ES-I3 (cell line): Measurements from ENCODE around the gene SMC5.
A peak's percentile ranks its signal among the peaks of the same experiment; 100 is the strongest.

Experiments used
- H3K36me3 ChIP-seq: 2 replicates; pipeline ENCODE4 v1.6.1; 2013; ENCODE audit warnings: mild to moderate bottlenecking, low read length, control low read depth, moderate library complexity; ENCODE audit not compliant: insufficient read depth
- H3K4me1 ChIP-seq: 2 replicates; pipeline ENCODE4 v1.6.1; 2013; ENCODE audit warnings: mild to moderate bottlenecking, control low read depth, low read length; ENCODE audit not compliant: insufficient read depth
- H3K9ac ChIP-seq: 2 replicates; pipeline ENCODE4 v1.6.1; 2013; ENCODE audit warnings: low read depth, mild to moderate bottlenecking, low read length, moderate library complexity
- H3K9me3 ChIP-seq: 2 replicates; pipeline ENCODE4 v1.6.1; 2013; ENCODE audit warnings: mild to moderate bottlenecking, low read length, moderate library complexity; ENCODE audit not compliant: control insufficient read depth, insufficient read depth

Gene SMC5

GRCh38 chr9:70257502-70257901 is 1.3 kb upstream of the SMC5 start:
- H3K36me3 ChIP-seq: no peaks in the 10 kb centered on the region; the same call in 1 of the 2 replicates
- H3K9ac ChIP-seq: peak overlapping the region; percentile 83; the same call in 1 of the 2 replicates
- H3K9me3 ChIP-seq: no peaks in the 10 kb centered on the region
- H3K4me1 ChIP-seq: peaks cover 20% of the 10 kb centered on the region

DNA sequence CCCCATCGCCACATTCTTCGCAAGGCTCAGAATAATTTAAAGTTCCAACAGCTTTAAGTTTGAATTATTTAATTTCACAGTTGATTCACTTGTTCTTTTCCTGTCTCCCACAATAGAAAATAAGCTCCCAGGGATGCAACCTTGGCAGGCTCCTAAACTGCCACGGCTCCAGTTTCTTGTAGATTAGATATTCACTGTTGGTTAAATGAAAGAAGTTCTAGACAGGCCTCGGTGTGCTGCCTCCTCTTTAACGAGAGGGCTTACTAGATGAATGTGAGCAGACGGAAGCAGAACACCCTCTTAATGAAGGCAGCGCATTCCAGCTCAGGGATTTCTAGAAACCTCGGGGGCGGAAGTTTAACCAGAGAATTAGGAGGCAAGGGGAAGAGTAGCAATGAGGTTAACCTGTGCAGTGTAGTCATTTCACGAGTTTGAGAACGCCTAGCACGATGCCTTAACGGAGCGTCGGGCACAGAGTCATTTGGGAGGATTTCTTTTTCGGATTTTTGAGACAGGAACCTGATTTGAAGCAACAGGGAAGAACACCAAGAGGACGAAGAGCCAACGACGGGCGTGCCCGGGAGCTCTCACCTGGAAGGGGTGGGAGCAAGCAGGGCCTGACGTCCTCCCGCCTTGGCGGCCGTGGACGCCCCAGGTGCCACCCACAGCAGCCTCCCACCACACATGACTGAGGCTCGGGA is 637 bp upstream of the SMC5 start:
- Histone ChIP-seq H3K9me3 (no peaks in the 10 kb centered on the region), H3K36me3 (no peaks in the 10 kb centered on the region; the same call in 1 of the 2 replicates), H3K4me1 (peaks cover 24% of the 10 kb centered on the region), H3K9ac (peak overlapping the region; percentile 83)

GRCh38 chr9:70259512-70259802 is 679 bp downstream of the SMC5 start:
- Histone ChIP-seq H3K9ac (peak overlapping the region; percentile 83), H3K9me3 (no peaks in the 10 kb centered on the region), H3K36me3 (no peaks in the 10 kb centered on the region; the same call in 1 of the 2 replicates), H3K4me1 (peaks cover 28% of the 10 kb centered on the region)

- Histone ChIP-seq H3K9ac (peak overlapping the region; percentile 83; the same call in 1 of the 2 replicates), H3K4me1 (peaks cover 28% of the 10 kb centered on the region), H3K36me3 (peaks cover 3% of the 10 kb centered on the region), H3K9me3 (no peaks in the 10 kb centered on the region)
These were observed 1.2 kb downstream of the SMC5 start for GRCh38 chr9:70260007-70260443.

DNA sequence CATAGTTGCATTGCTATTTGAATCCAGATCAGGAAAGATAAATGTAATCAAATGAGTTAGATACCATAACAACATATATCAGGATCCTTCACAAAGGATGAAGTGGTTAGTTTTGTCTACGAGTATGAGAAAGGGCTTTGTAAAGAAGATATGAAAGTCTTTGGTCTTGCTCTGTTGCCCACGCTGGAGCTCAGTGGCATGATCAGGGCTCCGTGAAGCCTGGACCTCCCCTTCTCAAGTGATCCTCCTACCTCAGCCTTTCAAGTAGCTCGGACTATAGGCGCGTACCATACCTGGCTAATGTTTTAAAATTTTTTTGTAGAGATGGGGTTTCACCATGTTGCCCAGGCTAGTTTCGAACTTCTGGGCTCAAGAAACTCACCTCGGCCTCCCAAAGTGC is 1.8 kb downstream of the SMC5 start:
- Histone ChIP-seq H3K36me3 (peaks cover 3% of the 10 kb centered on the region), H3K9me3 (no peaks in the 10 kb centered on the region), H3K9ac (peak overlapping the region; percentile 0; the same call in 1 of the 2 replicates), H3K4me1 (peaks cover 28% of the 10 kb centered on the region)

DNA sequence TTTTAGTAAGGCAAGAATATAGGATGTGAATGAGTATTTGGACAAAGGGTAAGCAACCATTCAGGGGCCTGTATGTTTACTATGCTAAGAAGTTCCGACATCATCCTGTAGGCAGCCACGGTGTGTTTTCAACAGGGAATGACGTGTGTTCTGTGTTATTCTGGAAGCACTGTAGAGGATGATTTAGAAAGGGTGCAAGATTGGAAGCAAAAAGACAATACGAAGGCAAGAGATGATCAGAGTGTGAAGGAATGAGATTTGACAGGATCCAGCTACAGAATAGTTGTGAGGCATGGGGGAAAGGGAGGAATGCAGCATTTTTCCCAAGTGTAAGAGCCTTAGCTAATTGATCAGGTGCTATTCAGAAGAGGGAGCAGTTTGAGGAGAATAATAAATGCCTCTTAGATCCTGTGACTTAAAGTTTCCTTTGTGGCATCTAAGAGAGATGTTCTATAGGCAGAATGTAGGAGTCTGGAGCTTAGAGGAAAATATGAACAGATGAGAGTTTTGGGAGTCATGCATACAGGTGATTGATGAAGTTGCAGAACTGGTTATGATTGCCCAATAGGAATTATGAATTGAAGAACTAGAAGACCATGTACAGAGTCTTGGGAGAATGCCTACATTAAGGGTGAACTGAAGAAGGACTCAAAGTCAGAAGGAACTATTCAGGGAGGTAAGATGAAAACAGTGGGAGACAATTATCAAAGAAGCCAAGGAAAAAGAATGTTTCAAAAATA is 2.5 kb downstream of the SMC5 start:
- Histone ChIP-seq H3K9ac (no peak overlapping the region), H3K36me3 (peaks cover 3% of the 10 kb centered on the region), H3K4me1 (peaks cover 25% of the 10 kb centered on the region), H3K9me3 (no peaks in the 10 kb centered on the region)

DNA sequence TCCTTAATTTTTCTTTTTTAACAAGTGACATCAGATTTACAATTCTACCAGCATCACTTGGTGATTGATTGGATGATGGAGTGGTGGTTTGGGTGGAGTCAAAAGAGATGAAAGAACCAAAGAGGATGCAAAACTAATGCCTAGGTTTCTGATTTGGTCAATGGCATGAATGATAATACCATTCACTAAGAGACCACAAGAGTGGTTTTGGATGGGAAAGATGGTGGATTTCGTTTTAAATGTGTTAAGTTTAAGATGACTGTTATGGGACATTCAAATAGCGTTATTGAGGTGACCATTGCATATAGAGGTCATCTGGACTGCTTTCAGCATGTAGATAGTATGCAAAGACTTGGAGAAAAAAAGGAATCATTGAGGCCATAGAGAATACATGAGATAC is 3.6 kb downstream of the SMC5 start:
- Histone ChIP-seq H3K9ac (no peak overlapping the region), H3K4me1 (peaks cover 20% of the 10 kb centered on the region), H3K36me3 (peaks cover 3% of the 10 kb centered on the region), H3K9me3 (no peaks in the 10 kb centered on the region)

GRCh38 chr9:70262948-70263347 is 4.2 kb downstream of the SMC5 start:
- H3K4me1 ChIP-seq: peaks cover 16% of the 10 kb centered on the region
- no peak overlapping the region for H3K9ac ChIP-seq
- H3K36me3 ChIP-seq: peaks cover 3% of the 10 kb centered on the region
- no peaks in the 10 kb centered on the region for H3K9me3 ChIP-seq

DNA sequence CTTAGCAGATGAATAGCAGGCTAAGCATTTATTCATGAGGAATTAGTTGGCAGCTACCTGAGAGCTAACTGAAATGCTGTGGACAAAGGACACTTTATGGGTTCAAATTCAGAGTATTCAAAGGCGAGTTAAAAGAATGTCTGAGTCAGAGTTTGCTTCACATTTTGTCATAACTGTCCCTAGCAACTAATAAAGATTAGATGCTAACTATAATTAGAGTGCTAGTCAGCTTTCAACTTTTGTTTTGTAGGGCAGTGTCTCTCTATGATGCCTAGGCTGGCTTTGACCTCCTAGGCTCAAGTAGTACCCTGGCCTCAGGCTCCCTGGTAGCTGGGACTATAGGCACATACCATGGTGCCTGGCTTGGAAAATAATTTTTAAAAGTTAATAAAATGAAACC is 4.6 kb downstream of the SMC5 start:
- peaks cover 16% of the 10 kb centered on the region for H3K4me1 ChIP-seq

GRCh38 chr9:70278305-70278704 is 19.5 kb downstream of the SMC5 start:
- H3K9me3 ChIP-seq: no peaks in the 10 kb centered on the region
- no peaks in the 10 kb centered on the region; the same call in 1 of the 2 replicates for H3K36me3 ChIP-seq
- H3K4me1 ChIP-seq: no peaks in the 10 kb centered on the region
- H3K9ac ChIP-seq: no peak overlapping the region

More for the DNA sequence above, 4.6 kb downstream of the SMC5 start:
- Histone ChIP-seq H3K36me3 (peaks cover 3% of the 10 kb centered on the region), H3K9me3 (no peaks in the 10 kb centered on the region), H3K9ac (no peak overlapping the region)

- Histone ChIP-seq H3K9me3 (no peaks in the 10 kb centered on the region), H3K36me3 (peaks cover under 1% of the 10 kb centered on the region; the same call in 1 of the 2 replicates), H3K4me1 (no peaks in the 10 kb centered on the region), H3K9ac (no peak overlapping the region)
These were observed 25.1 kb downstream of the SMC5 start for GRCh38 chr9:70283848-70284247.

GRCh38 chr9:70285246-70285645 is 26.5 kb downstream of the SMC5 start:
- Histone ChIP-seq H3K9me3 (no peaks in the 10 kb centered on the region), H3K9ac (no peak overlapping the region), H3K4me1 (no peaks in the 10 kb centered on the region), H3K36me3 (peaks cover 4% of the 10 kb centered on the region; the same call in 1 of the 2 replicates)

DNA sequence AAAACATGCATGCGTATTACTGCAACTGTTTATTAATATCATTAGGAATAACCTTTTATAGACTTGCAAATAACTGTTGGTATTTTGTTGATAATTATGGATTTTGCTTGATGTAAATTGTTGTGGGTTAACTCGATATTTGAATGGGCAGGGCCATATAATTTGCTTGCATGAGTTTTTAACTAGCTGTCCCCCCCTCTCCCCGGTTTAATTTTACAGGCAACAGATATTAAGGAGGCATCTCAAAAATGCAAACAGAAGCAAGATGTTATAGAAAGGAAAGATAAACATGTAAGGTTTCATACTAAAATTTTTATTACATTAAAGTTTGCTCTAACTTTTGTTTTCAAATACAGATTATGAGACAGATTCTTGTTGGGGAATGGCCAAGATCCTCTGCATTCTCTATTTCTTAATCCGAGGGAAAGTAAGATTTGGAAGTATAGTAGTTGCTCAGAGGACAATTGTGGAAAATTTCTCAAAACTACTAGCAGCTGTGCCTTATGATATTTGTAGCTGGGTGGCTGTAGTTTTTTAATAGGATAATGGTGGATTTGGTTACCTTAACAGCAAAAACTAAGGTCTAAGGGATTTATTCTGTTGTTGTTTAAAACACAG is 27.3 kb downstream of the SMC5 start:
- no peak overlapping the region for H3K9ac ChIP-seq
- H3K36me3 ChIP-seq: peaks cover 7% of the 10 kb centered on the region
- peaks cover 4% of the 10 kb centered on the region; the same call in 1 of the 2 replicates for H3K9me3 ChIP-seq
- no peaks in the 10 kb centered on the region for H3K4me1 ChIP-seq

DNA sequence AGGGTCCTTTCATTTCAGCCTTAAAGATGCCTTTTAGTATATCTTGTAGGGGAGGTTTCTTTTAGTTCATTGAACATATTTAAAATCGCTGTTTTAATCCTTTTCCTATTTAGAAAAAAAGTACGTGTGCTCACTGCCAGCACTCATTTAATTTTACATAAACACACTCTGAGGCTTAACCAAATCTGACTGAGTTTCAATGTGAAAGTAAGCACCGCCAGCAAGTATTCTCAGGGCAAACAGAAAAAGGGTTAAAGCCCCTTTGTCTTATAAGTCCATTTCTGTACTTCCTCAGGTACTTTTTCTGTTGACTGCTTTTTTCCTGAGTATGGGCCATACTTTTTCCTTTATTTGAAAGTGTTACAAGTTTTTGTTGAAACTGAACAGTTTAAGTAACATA is 31.8 kb downstream of the SMC5 start:
- H3K9ac ChIP-seq: no peak overlapping the region

More for the DNA sequence above, 31.8 kb downstream of the SMC5 start:
- H3K9me3 ChIP-seq: peaks cover 13% of the 10 kb centered on the region; the same call in 1 of the 2 replicates
- no peaks in the 10 kb centered on the region for H3K4me1 ChIP-seq
- H3K36me3 ChIP-seq: peaks cover 13% of the 10 kb centered on the region
